22Rv1 (cell line): ENCODE data around the gene FOXS1.

ENCODE experiments used
- ZFX ChIP-seq: fragments of 450-650 bp; IDR thresholded peaks from 2 replicates; pipeline ENCODE4 v1.6.1; 2017; ENCODE audit warnings: antibody characterized with exemption, borderline replicate concordance
- TF ChIP-seq, protein P1 (sequence below): fragments of 450-650 bp; IDR thresholded peaks from 2 replicates; pipeline ENCODE4 v1.5.1; 2017; ENCODE audit warnings: mild to moderate bottlenecking

DNA sequence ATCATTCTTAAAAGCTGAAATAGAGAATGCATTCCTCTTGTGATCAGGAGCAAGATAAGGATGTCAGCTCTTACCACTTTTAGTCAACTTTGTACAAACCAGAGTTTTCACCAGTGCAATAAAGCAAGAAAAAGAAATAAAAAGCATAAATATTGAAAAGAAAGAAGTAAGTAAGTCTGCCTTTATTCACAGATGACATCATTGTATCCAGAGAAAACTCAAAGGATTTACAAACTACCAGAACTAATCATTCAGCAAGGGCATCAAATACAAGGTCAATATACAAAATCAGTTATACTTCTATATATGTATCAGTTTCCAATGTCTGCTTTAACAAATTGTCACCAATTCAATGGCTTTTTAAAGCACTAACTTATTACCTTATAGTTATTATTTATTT lies 38.4 kb upstream of the FOXS1 start:
- TF ChIP-seq, protein P1, sequence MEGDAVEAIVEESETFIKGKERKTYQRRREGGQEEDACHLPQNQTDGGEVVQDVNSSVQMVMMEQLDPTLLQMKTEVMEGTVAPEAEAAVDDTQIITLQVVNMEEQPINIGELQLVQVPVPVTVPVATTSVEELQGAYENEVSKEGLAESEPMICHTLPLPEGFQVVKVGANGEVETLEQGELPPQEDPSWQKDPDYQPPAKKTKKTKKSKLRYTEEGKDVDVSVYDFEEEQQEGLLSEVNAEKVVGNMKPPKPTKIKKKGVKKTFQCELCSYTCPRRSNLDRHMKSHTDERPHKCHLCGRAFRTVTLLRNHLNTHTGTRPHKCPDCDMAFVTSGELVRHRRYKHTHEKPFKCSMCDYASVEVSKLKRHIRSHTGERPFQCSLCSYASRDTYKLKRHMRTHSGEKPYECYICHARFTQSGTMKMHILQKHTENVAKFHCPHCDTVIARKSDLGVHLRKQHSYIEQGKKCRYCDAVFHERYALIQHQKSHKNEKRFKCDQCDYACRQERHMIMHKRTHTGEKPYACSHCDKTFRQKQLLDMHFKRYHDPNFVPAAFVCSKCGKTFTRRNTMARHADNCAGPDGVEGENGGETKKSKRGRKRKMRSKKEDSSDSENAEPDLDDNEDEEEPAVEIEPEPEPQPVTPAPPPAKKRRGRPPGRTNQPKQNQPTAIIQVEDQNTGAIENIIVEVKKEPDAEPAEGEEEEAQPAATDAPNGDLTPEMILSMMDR = no peak
- TF ChIP-seq ZFX = no peak
